Measurements from ENCODE around the gene ADNP2.

ADNP2 gene

GRCh38 chr18:80187956-80188642 is 79.0 kb downstream of the ADNP2 start:
- H3K9me3 ChIP-seq (ENCODE audit: low read length), result no peaks in the 10 kb centered on the region
- H3K4me3 ChIP-seq (ENCODE audit: low read depth in 1 of 2, low read length in 2 of 2), result no peak overlapping the region
- H3K27me3 ChIP-seq (ENCODE audit: control insufficient read depth in 1 of 2, insufficient read depth in 2 of 2, low read length in 2 of 2), result no peaks in the 10 kb centered on the region
- H3K4me1 ChIP-seq (ENCODE audit: insufficient read depth, low read length), result no peaks in the 10 kb centered on the region
- no peak overlapping the region for H3K9ac ChIP-seq (ENCODE audit: low read length)
- H3K27ac ChIP-seq (ENCODE audit: low read depth, low read length), result no peak overlapping the region
- H3K36me3 ChIP-seq (ENCODE audit: insufficient read depth, low read length), result no peaks in the 10 kb centered on the region

- H3K9ac ChIP-seq (ENCODE audit: low read length), result no peak overlapping the region
- H3K27me3 ChIP-seq (ENCODE audit: control insufficient read depth in 1 of 2, insufficient read depth in 2 of 2, low read length in 2 of 2), result no peaks in the 10 kb centered on the region
- H3K4me3 ChIP-seq (ENCODE audit: low read depth in 1 of 2, low read length in 2 of 2), result no peak overlapping the region
- no peaks in the 10 kb centered on the region for H3K9me3 ChIP-seq (ENCODE audit: low read length)
- no peak overlapping the region for H3K27ac ChIP-seq (ENCODE audit: low read depth, low read length)
- H3K4me1 ChIP-seq (ENCODE audit: insufficient read depth, low read length), result no peaks in the 10 kb centered on the region
- H3K36me3 ChIP-seq (ENCODE audit: insufficient read depth, low read length), result no peaks in the 10 kb centered on the region
These were observed 79.8 kb downstream of the ADNP2 start for GRCh38 chr18:80188643-80189530.

- Histone ChIP-seq H3K27ac (ENCODE audit: low read depth, low read length) (no peak overlapping the region), H3K27me3 (ENCODE audit: control insufficient read depth in 1 of 2, insufficient read depth in 2 of 2, low read length in 2 of 2) (no peaks in the 10 kb centered on the region), H3K9me3 (ENCODE audit: low read length) (no peaks in the 10 kb centered on the region), H3K4me3 (ENCODE audit: low read depth in 1 of 2, low read length in 2 of 2) (no peak overlapping the region), H3K4me1 (ENCODE audit: insufficient read depth, low read length) (no peaks in the 10 kb centered on the region), H3K36me3 (ENCODE audit: insufficient read depth, low read length) (no peaks in the 10 kb centered on the region), H3K9ac (ENCODE audit: low read length) (no peak overlapping the region)
These were observed 80.4 kb downstream of the ADNP2 start for GRCh38 chr18:80189531-80189865.

All from muscle layer of colon (tissue), 2 donors.